ENCODE data around the gene SIGLEC11. TPM values are rescaled to one million over a fixed set of nuclear protein-coding genes. Genes with fewer than 3 reads are reported as not detected.
"Not testable (repeated sequence)": the region's sequence is repeated elsewhere in the genome, so short reads cannot be mapped to it uniquely, and the experiment has no call there.

The SIGLEC11 gene
- total RNA-seq, 1 experiment from 2014 or later, result not detected

DNA sequence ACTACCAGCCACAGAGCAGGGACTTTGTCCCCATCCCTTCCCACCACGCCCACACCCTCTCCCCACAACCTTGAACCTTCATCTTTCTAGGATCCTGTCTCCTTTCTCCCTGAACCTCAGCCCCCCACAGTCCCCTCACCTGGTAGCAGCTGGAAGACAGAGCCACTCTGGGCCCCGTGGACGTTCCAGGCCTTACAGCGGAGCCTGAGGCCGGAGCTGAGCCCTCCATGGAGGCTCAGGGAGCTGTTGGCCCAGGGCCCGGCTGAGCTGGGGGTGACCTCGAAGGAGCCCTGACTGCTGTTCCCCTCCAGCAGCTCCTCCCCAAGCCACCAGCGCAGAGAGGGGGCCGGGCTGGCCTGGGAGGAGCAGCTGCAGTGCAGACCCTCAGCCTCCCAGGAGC lies 2.8 kb downstream of the SIGLEC11 start:
- H3K9me3 ChIP-seq, DNase-seq, H3K36me3 ChIP-seq, H3K4me3 ChIP-seq: not testable (repeated sequence)
- H3K27me3 ChIP-seq, result peaks cover 12% of the 10 kb centered on the region

DNA sequence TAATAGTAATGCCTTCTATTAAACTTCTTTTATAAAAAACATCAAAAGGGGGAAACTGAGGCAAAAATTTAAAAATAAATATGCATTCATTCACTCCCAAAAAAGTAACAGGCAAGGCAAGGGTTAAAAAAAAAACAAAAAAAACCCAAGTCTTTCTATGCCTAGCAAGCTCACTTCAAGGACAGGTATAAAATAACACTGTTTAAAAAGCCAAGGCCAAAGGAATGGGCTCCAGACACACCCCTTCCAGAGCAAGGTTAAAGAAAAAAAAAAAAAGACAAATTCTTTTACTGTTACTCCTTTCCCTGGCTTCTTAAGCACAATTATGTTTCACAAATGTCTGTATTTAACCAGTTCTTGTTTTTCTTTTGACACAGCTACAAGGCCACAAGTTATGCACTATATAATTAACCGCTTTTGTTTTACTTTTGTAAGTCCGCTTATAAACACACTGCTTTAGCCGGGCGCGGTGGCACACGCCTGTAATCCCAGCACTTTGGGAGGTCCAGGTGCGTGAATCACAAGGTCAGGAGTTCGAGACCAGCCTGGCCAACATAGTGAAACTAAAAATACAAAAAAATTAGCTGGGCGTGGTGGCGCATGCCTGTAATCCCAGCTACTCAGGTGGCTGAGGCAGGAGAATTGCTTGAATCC lies 3.6 kb downstream of the SIGLEC11 start:
- DNase-seq, result no peak
- Histone ChIP-seq H3K9me3 (no peaks in the 10 kb centered on the region), H3K27me3 (peaks cover 8% of the 10 kb centered on the region), H3K36me3 (no peaks in the 10 kb centered on the region), H3K4me3 (no peak overlapping the region)

DNA sequence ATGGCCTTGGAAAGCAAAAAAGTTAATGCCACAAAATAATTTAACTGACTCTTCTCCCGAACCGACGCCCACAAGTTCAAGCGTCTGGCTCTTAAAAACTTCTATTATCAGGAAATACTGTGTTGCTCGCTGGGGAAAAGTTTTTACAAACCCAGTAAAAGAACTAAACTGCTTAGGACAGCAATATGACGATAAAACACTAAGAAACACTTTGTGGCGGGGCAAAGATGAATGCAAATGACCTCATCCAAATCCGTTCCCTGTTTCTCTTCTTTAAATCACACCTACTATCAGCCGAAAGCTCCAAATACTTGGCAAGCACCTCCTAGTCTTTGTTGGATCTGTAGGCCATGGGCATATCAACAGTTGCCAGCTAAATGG lies 4.9 kb downstream of the SIGLEC11 start:
- DNase-seq, result no peak
- Histone ChIP-seq H3K36me3 (no peaks in the 10 kb centered on the region), H3K9me3 (no peaks in the 10 kb centered on the region), H3K27me3 (peaks cover under 1% of the 10 kb centered on the region), H3K4me3 (no peak overlapping the region)

DNA sequence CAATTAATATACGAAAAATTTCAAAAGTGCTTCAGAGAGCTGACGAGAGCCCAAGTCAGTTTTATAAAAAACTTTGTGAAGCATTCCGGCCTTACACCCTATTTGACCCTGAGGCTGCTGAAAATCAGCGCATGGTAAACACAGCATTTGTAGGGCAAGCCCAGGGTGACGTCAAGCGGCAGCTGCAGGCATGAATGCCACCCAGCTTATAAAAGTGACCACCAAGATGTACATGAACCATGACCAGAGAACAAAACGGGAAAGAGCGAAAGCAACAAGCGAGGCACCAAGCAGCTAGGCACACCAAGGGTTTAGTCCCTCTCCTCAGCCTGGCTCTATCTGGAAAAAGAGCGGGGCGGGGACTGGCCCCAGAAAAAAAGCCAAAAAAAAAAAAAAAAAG lies 6.0 kb downstream of the SIGLEC11 start:
- no peaks in the 10 kb centered on the region for H3K36me3 ChIP-seq
- no peaks in the 10 kb centered on the region for H3K9me3 ChIP-seq
- no peak for DNase-seq
- H3K27me3 ChIP-seq, result no peaks in the 10 kb centered on the region; the same call in none of the 2 replicates
- H3K4me3 ChIP-seq, result no peak overlapping the region

DNA sequence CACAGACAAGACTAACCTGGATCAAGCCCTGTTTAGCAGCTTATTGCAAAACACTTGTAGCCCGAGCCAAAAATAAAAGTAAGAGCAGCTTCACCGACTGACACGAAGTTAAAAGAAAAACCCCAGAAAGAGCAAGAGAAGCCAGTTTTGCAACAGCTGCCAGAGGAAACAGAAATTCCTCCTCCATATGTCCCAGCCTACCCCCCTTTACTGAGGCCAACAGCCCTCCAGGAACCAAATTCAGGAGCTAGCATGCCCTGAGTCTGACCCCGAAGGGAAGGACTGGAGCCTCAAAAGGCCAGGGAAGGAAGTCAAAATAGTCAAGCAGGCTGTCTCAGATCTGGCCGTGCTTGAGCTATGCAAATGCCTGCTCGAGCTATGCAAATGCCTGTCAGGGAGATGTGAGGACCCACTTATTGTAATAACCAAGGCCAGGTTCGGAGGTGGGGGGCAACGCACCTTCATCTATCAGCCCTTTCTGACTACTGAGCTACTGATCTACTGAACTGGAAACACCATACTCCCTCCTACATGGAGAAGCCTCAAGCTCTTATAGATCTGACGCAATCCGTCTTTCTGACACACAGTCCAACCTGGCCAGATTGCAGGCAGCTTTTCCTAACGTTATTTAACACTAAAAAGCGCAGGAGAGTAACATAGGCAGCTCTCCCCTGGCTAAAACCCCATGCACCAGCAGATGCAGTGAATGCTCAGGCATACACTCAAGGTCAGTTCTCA lies 6.7 kb downstream of the SIGLEC11 start:
- Histone ChIP-seq H3K27me3 (no peaks in the 10 kb centered on the region; the same call in none of the 2 replicates), H3K9me3 (no peaks in the 10 kb centered on the region), H3K4me3 (no peak overlapping the region), H3K36me3 (no peaks in the 10 kb centered on the region)
- no peak for DNase-seq

DNA sequence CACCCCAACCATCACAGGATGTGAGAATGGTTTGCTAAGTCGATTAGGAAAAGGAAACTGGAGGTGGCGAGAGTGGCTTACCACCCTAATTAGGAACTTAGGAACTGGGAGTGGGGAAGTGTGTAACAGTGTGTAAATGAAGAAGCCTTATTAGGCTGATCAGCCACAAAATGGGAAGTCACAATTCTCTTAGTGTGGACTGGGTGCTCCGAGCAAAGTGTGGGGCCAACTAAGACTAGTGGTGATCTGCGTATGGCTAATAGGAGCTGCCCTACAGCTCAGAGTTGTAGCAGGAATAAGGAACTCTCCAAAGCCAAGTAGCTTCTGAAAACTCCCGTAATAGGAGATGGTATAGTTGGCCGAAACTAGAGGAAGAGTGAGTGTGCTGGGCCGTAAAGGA lies 7.6 kb downstream of the SIGLEC11 start:
- Histone ChIP-seq H3K4me3 (no peak overlapping the region), H3K9me3 (no peaks in the 10 kb centered on the region), H3K27me3 (no peaks in the 10 kb centered on the region; the same call in 1 of the 2 replicates), H3K36me3 (no peaks in the 10 kb centered on the region)
- no peak for DNase-seq

DNA sequence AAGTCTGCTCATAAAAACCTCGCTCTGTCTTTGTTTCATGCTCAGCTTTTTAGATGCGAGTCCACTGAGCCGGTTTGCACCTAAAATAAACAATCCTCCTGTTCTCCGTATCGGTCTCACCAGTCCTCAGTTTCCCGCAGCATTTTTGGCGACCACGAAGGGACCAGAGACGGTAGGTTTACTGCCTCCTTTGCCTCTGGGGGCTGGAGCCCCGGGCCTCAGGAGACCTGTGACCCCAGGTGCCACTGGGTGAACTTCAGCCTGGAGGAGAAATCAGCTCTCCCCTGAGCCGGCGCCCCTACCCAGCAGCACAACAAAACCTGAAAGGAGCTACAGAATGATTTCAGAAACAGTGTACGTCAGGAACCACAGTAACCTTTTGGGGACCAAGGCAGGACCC lies 8.1 kb downstream of the SIGLEC11 start:
- Histone ChIP-seq H3K9me3 (no peaks in the 10 kb centered on the region), H3K27me3 (no peaks in the 10 kb centered on the region; the same call in 1 of the 2 replicates), H3K36me3 (no peaks in the 10 kb centered on the region), H3K4me3 (no peak overlapping the region)
- DNase-seq, result no peak

DNA sequence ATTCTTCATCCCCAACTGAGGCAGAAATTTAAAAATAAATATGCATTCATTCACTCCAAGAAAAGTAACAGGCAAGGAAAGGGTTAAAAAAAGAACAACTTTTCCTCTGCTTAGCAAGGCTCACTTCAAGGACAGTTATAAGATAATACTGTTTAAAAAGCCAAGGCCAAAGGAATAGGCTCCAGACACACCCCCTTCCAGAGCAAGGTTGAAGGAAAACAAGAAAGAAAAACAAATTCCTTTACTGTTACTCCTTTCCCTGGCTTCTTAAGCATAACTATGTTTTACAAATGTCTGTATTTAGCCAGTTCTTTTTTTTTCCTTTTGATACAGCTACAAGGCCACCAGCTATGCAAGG lies 8.5 kb downstream of the SIGLEC11 start:
- DNase-seq, result no peak
- H3K9me3 ChIP-seq, result no peaks in the 10 kb centered on the region
- H3K36me3 ChIP-seq, result no peaks in the 10 kb centered on the region
- H3K27me3 ChIP-seq, result no peaks in the 10 kb centered on the region; the same call in 1 of the 2 replicates
- H3K4me3 ChIP-seq, result no peak overlapping the region

DNA sequence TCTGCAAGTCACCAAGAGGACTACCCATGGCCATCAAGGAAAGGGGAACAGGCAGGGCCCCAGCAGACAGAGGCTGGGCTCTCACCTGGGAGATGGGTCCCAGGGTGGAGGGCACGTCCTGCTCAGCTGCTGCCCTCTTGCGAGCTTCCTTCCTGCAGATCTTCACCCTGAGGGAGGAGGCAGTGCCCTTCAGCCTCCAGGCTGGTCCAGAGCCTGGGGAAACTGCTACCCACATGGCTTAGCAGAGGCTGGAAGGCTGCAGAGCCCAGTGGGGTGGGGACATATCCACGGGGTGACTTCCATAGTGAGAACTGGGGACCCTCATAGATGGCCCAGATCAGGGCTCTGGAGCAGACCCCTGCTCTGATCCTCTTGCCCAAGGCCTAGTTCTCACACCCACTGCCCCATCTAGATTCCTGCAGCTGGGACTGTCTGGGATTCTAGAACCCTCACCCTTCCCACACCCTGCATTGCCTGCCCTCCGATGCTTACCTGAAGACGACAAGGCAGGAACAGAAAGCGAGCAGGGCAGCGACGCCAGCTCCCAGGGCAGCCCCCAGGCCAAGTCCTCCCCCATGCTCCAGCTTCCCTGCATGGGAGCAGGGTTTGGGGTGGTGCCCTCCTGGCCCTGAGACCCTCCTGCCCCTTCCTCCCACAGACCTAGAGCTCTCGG lies 9.0 kb downstream of the SIGLEC11 start:
- no peaks in the 10 kb centered on the region for H3K9me3 ChIP-seq
- H3K4me3 ChIP-seq, result no peak overlapping the region
- H3K27me3 ChIP-seq, result no peaks in the 10 kb centered on the region; the same call in 1 of the 2 replicates
- DNase-seq, result no peak
- H3K36me3 ChIP-seq, result no peaks in the 10 kb centered on the region

DNA sequence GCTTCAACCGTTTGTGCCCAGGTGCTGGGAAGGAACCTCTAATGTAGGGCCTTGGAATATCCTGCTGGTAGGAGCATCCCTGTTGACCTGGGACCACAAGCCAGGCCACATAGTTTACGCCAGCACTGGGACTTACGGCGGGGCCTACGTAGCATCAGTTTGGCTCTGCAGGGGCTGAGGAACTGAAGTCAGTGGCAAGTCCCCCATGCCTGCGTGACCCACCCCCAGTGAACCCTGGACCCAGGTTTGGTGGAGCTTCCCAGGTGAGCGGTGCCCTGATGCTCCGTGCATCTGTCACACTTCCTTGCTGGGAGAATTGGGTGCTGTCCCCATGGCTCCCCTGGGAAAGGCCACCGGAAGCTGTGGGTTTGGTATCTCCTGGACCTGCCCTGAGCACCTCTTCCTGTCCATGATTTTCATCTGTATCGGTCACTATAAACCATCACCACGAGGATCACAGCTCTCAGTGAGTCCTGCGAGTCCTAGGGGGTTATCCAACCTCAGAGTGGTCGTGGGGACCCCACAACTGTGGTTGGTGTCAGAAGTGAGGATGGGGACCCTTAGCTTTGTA lies 9.9 kb downstream of the SIGLEC11 start:
- peaks cover 4% of the 10 kb centered on the region; the same call in 1 of the 2 replicates for H3K27me3 ChIP-seq

DNA sequence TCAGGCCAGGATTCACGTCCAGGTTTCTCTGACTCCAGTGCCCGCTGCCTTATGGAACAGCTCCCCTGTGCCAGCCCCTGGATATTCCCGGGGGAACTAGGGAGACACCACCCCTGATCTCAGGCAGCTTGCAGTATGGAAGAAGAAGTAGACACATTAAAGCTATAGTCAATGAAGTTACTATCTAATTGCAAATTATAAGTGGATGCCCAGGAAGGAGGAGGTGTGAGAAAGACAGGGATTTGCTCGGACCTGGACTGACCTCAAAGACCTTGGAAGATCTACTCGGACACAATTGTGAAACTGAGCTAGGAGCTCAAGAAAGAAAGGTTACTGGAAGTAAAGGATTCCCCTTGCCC lies 10.4 kb downstream of the SIGLEC11 start:
- H3K36me3 ChIP-seq, result no peaks in the 10 kb centered on the region
- H3K9me3 ChIP-seq, result no peaks in the 10 kb centered on the region
- no peak overlapping the region for H3K4me3 ChIP-seq
- H3K27me3 ChIP-seq, result peaks cover 4% of the 10 kb centered on the region; the same call in 1 of the 2 replicates
- DNase-seq, result no peak

More for the DNA sequence above, 9.9 kb downstream of the SIGLEC11 start:
- no peaks in the 10 kb centered on the region for H3K36me3 ChIP-seq
- no peaks in the 10 kb centered on the region for H3K9me3 ChIP-seq
- no peak overlapping the region for H3K4me3 ChIP-seq
- DNase-seq, result no peak

DNA sequence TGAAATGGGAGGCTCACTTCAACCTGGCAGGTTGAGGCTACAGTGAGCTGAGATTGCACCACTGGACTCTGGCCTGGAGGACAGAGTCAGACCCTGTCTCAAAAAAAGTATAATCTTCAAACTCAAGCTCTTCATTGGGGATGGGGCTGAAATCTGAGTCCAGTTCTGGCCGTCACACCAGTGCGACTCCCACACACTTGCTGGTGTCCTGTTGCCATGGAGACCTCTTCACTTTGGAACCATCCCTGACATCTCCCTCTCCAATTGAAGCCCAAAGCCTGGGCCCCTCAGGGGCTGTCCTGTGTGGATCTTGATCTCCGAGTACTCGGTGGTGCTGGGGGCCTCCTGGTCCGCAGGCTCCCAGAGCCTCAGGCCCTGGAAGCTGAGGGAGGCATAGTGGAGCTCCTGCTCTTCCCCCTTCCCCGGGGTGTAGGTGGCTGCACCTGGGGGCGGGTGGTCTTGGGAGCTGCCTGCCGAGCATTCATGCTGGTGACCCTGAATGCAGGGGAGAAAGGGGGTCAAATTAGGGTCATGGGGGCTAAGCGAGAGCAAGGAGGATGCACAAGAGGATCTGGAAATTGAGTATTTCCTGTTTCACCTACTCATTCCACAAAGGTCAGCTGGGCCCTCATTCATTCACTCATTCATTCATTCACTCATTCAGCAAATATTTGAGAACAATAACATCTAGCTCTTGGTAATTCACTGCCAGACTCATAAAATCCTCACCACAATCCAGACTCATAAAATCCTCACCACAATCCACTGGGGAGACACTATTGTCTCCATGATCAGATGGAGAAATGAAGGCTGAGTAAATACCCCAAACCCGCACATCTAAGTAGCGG lies 11.0 kb downstream of the SIGLEC11 start:
- no peaks in the 10 kb centered on the region for H3K36me3 ChIP-seq
- no peak overlapping the region for H3K4me3 ChIP-seq
- H3K27me3 ChIP-seq, result peaks cover 4% of the 10 kb centered on the region; the same call in 1 of the 2 replicates
- no peaks in the 10 kb centered on the region for H3K9me3 ChIP-seq
- no peak for DNase-seq

DNA sequence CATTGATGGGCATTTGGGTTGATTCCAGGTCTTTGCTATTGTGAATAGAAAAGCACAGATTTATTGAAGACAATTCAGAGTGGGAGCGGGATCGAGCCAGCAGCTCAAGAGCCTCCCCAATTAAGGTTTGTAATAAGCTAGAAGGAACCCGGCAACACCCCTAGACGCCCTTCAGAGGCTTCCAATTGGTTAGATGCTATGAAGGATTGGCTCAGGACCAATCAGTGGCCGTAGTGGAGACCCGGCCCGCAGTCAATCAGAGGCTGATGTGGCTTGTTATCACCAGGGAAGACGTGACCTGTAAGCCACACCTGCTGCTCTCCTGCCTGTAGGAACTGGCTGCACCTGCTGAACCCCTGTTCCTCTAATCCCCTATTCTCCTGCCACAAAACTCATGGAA lies 14.6 kb downstream of the SIGLEC11 start:
- H3K4me3 ChIP-seq, result no peak overlapping the region
- H3K36me3 ChIP-seq, result no peaks in the 10 kb centered on the region
- no peak for DNase-seq
- no peaks in the 10 kb centered on the region for H3K9me3 ChIP-seq
- peaks cover 4% of the 10 kb centered on the region; the same call in 1 of the 2 replicates for H3K27me3 ChIP-seq

DNA sequence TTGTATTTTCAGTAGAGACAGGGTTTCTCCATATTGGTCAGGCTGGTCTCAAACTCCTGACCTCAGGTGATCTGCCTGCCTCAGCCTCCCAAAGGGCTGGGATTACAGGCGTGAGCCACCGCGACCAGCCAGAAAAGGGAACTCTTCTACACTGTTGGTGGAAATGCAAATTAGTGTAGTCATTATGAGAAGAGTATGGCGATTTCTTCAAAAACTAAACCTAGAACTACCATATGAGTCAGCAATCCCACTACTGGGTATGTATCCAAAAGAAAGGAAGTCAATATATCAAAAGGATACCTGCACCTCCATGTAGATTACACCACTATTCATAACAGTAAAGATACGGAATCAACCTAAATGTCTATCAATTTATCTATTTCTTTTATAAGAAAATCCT lies 16.4 kb downstream of the SIGLEC11 start:
- not testable (repeated sequence) for DNase-seq, H3K36me3 ChIP-seq, H3K4me3 ChIP-seq, H3K9me3 ChIP-seq, H3K27me3 ChIP-seq

DNA sequence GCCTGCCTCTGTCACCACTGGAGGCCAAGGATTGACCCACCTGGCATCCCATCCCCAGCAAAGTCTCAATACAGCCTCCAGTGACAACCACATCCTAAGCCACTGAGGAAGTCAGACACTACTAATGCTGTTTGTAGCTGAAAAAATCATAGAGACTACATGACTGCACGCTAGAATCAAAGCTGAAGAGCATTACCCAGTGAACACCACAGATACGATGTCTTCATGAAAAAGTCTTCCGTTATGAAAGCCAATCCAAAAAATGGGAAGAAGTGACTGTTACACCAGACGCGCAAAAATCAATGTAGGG lies 20.5 kb downstream of the SIGLEC11 start:
- no peak for DNase-seq
- no peak overlapping the region for H3K4me3 ChIP-seq
- no peaks in the 10 kb centered on the region; the same call in 1 of the 2 replicates for H3K36me3 ChIP-seq
- H3K27me3 ChIP-seq, result no peaks in the 10 kb centered on the region
- no peaks in the 10 kb centered on the region for H3K9me3 ChIP-seq

DNA sequence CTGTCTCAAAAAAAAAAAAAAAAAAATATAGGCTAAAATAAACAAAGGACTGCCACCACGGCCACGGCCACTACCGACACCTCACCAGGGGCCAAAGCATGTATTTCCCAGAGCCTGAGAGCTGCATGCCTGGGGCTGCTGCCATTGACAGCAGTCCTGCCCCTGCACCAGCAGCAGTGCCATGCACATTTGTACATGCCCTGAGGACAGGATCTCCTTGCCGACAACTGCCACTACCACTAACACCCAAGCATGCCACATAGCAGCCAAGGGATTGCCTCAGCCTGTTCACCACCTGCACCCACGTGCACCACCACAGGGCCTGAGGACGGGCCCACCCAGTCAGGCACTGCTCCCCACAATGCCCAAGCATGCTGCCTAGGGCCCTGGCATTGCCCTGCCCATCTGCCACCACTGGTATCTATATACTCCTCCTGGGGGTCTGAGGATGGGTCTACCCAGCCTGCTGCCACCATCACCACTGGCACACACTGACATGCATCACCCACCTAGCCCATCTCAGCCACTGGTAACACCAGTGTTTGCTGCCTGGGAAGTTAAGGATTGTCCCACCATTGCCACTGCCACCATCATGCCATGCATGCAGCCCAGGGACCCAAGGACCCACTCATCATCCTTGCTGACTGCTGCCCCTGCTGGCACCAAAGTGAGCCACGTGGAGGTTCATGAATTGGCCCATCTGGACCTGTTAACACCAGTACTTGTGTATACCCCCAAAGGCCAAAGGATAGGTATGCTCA lies 21.1 kb downstream of the SIGLEC11 start:
- Histone ChIP-seq H3K27me3 (no peaks in the 10 kb centered on the region), H3K4me3 (no peak overlapping the region), H3K9me3 (no peaks in the 10 kb centered on the region), H3K36me3 (no peaks in the 10 kb centered on the region; the same call in 1 of the 2 replicates)
- no peak for DNase-seq
